NB4 (cell line): ENCODE measurements around the gene OTOS.

Experiments used
- CTCF ChIP-seq: IDR thresholded peaks from one replicate; pipeline ENCODE4 v1.5.1; 2012; ENCODE audit warnings: low read depth, low read length
- MAX ChIP-seq: IDR thresholded peaks from 2 replicates; pipeline ENCODE4 v1.6.1; 2011; ENCODE audit warnings: low read depth, low read length
- MYC ChIP-seq: IDR thresholded peaks from 2 replicates; pipeline ENCODE4 v1.6.1; 2011; ENCODE audit warnings: low read depth, low read length
- POLR2A ChIP-seq: IDR thresholded peaks from 2 replicates; pipeline ENCODE4 v1.6.1; 2011; ENCODE audit warnings: mild to moderate bottlenecking; ENCODE audit not compliant: insufficient read length; ENCODE audit errors: extremely low read depth

DNA sequence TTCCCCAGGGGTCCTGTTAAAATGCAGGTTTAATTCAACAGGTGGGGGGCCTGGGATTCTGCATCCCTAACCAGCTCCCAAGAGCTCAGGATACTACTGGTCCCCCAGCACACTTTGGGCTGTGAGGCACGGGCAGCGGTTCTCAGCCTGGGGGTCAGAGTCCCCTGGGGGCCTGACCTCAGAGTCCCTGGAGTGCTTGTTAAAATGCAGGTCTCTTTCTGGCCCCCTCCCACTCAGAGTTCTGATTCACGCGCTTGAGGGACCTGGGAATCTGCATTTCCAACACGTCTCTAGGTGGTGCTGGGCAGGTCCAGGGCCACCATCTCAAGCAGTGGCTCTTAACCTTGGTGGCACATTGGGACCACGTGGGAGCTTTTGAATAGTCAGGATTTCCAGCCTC, 2.8 kb upstream of the OTOS start:
- TF ChIP-seq POLR2A (no peak), CTCF (no peak), MYC (no peak), MAX (no peak)
